Tibial nerve (tissue), 4 donors: ENCODE results near the gene ATP2A2.

Experiments used
- CTCF ChIP-seq, 5 experiments: fragments of 200-600 bp in 3 of 5; fragments of 450-650 bp in 2 of 5; sonication (generic) in 3 of 5; IDR thresholded peaks; one replicate each; pipeline ENCODE4 v1.5.1; 2016 to 2019; ENCODE audit warnings: antibody characterized with exemption in 5 of 5, mild to moderate bottlenecking in 3 of 5, moderate library complexity in 2 of 5
- EP300 ChIP-seq, 2 donors: sonication (generic); formaldehyde crosslinking; IDR thresholded peaks; one replicate each; pipeline ENCODE4 v1.6.1; 2017; ENCODE audit warnings: antibody characterized with exemption in 2 of 2, mild to moderate bottlenecking in 1 of 2

DNA sequence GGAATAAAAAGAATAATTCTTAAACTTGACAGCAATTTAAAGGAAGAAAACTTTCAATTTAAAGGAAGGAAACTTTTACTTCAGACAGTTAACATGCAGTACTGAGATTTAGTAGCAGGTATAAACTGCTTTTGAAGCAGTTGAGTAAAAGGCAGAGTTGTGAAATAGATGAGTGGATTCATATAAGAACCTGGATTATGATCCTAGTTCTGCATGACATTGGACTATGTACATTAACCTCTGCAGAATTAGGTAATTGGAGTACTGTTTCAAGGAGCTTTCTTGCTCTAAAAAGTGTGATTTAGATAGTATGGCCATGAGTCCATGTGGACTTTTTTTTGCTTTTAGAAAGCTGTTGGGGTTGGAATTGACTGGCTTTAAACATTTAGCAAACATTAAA, 29.7 kb downstream of the ATP2A2 start:
- TF ChIP-seq CTCF (IDR thresholded peaks at IDR 0.05) (no peak), EP300 (IDR thresholded peaks at IDR 0.05) (no peak)
